SH-SY5Y (cell line): ENCODE results near the gene CTCF.

Source experiments
- GATA2 ChIP-seq: IDR thresholded peaks from 2 replicates; pipeline ENCODE4 v1.6.1; 2011; ENCODE audit warnings: mild to moderate bottlenecking, low read depth, low read length
- GATA3 ChIP-seq: IDR thresholded peaks from 2 replicates; pipeline ENCODE4 v1.6.1; 2011; ENCODE audit warnings: low read depth, mild to moderate bottlenecking, low read length, moderate library complexity

GRCh38 chr16:67677712-67678111 lies 115.4 kb downstream of the CTCF start:
- TF ChIP-seq GATA2 (no peak), GATA3 (no peak)
